CD14-positive monocyte (primary cell): ENCODE results near the gene HIVEP3. TPM values are rescaled to one million over a fixed set of nuclear protein-coding genes. Genes with fewer than 3 reads are reported as not detected.
A peak's percentile ranks its signal among the peaks of the same experiment; 100 is the strongest.

Experiments
- DNase-seq, 3 donors: peaks; one replicate each; pipeline ENCODE4 v3.0.0-alpha.2; 2011 to 2022
- H2AFZ ChIP-seq: 2 replicates; pipeline ENCODE4 v1.6.0; 2012; ENCODE audit warnings: mild to moderate bottlenecking, low read depth, low read length, inconsistent platforms; ENCODE audit not compliant: insufficient read depth, poor library complexity, severe bottlenecking
- H3K27ac ChIP-seq, 2 donors: 1 replicate in 1 of 2; 2 replicates in 1 of 2; pipeline ENCODE4 v1.5.1; 2012 to 2013; ENCODE audit warnings: low read length in 2 of 2, control low read depth in 1 of 2, inconsistent platforms in 1 of 2, low read depth in 1 of 2, mild to moderate bottlenecking in 1 of 2
- H3K27me3 ChIP-seq, 2 donors: one replicate each; pipeline versions ENCODE4 v1.6.0 to v1.6.1; 2011 to 2013; ENCODE audit warnings: low read length in 2 of 2; ENCODE audit not compliant: control insufficient read depth in 2 of 2, insufficient read depth in 2 of 2
- H3K36me3 ChIP-seq, 2 donors: replicated peaks in 1 of 2; 1 replicate in 1 of 2; 2 replicates in 1 of 2; pipeline versions ENCODE4 v1.5.1 to v1.6.1; 2012 to 2013; ENCODE audit warnings: low read length in 2 of 2, control low read depth in 1 of 2, inconsistent platforms in 1 of 2, mild to moderate bottlenecking in 1 of 2; ENCODE audit not compliant: insufficient read depth in 2 of 2, control insufficient read depth in 1 of 2
- H3K4me1 ChIP-seq, 2 donors: 1 replicate in 1 of 2; 2 replicates in 1 of 2; pipeline versions ENCODE4 v1.5.1 to v1.6.1; 2012 to 2013; ENCODE audit warnings: low read length in 2 of 2, control low read depth in 1 of 2, inconsistent platforms in 1 of 2, mild to moderate bottlenecking in 1 of 2, moderate library complexity in 1 of 2; ENCODE audit not compliant: insufficient read depth in 2 of 2, control insufficient read depth in 1 of 2
- H3K4me2 ChIP-seq: replicated peaks from 2 replicates; pipeline ENCODE3; 2012; ENCODE audit warnings: low read length, moderate library complexity, mild to moderate bottlenecking; ENCODE audit not compliant: poor library complexity, severe bottlenecking; ENCODE audit errors: extremely low read depth
- H3K4me3 ChIP-seq, 3 experiments: fragments of 200-600 bp in 1 of 3; sonication (generic) in 1 of 3; replicated peaks in 1 of 3; 1 replicate in 2 of 3; 2 replicates in 1 of 3; pipeline ENCODE4 v1.5.1; 2011 to 2013; ENCODE audit warnings: low read length in 3 of 3, mild to moderate bottlenecking in 3 of 3, control low read depth in 2 of 3, low read depth in 2 of 3, inconsistent platforms in 1 of 3, moderate library complexity in 1 of 3
- H3K79me2 ChIP-seq: 2 replicates; pipeline ENCODE4 v1.6.0; 2012; ENCODE audit warnings: mild to moderate bottlenecking, control low read depth, inconsistent platforms, low read length, moderate library complexity; ENCODE audit not compliant: insufficient read depth
- H3K9ac ChIP-seq: 2 replicates; pipeline ENCODE4 v1.6.0; 2017; ENCODE audit warnings: low read length, mild to moderate bottlenecking; ENCODE audit not compliant: insufficient read depth, poor library complexity, severe bottlenecking
- H3K9me3 ChIP-seq, 2 donors: replicated peaks in 1 of 2; 1 replicate in 1 of 2; 2 replicates in 1 of 2; pipeline versions ENCODE4 v1.5.1 to v1.6.1; 2012 to 2013; ENCODE audit warnings: low read length in 2 of 2, control low read depth in 1 of 2; ENCODE audit not compliant: control insufficient read depth in 1 of 2, insufficient read depth in 1 of 2
- H4K20me1 ChIP-seq: 2 replicates; pipeline ENCODE4 v1.6.0; 2012; ENCODE audit warnings: mild to moderate bottlenecking, low read length, control low read depth, moderate library complexity; ENCODE audit not compliant: insufficient read depth
- H3K27ac Mint-ChIP-seq, 7 donors: one replicate each; pipeline ENCODE4 v1.8.0; 2020; ENCODE audit warnings: mild to moderate bottlenecking in 7 of 7, mixed read lengths in 7 of 7, moderate library complexity in 6 of 7, inconsistent platforms in 2 of 7
- H3K27me3 Mint-ChIP-seq, 3 donors: one replicate each; pipeline ENCODE4 v1.8.0; 2021 to 2022; ENCODE audit warnings: low read depth in 3 of 3, mild to moderate bottlenecking in 3 of 3, mixed read lengths in 3 of 3, moderate library complexity in 3 of 3, inconsistent platforms in 1 of 3
- H3K36me3 Mint-ChIP-seq, 2 donors: one replicate each; pipeline ENCODE4 v1.8.0; 2020; ENCODE audit warnings: mixed read lengths in 2 of 2, inconsistent platforms in 1 of 2, mild to moderate bottlenecking in 1 of 2
- H3K4me1 Mint-ChIP-seq: one replicate; pipeline ENCODE4 v1.8.0; 2020; ENCODE audit warnings: mild to moderate bottlenecking, mixed read lengths
- H3K4me3 Mint-ChIP-seq, 2 donors: one replicate each; pipeline ENCODE4 v1.8.0; 2020; ENCODE audit warnings: mild to moderate bottlenecking in 2 of 2, mixed read lengths in 2 of 2, moderate library complexity in 1 of 2
- H3K9me3 Mint-ChIP-seq, 7 donors: one replicate each; pipeline ENCODE4 v1.8.0; 2020 to 2022; ENCODE audit warnings: mixed read lengths in 7 of 7, mild to moderate bottlenecking in 6 of 7, moderate library complexity in 6 of 7, inconsistent platforms in 2 of 7
- CTCF ChIP-seq: fragments of 200-600 bp; IDR thresholded peaks from one replicate; pipeline ENCODE4 v1.8.0; 2022; ENCODE audit warnings: antibody characterized with exemption, mild to moderate bottlenecking
- WGBS: methylation state at CpG from one replicate; pipeline ENCODE4 v1.1.5; 2013; ENCODE audit warnings: missing lambda C conversion rate; ENCODE audit not compliant: insufficient coverage; 5-methylcytosine and 5-hydroxymethylcytosine counted together
- intact Hi-C, 2 donors: fragments of 100-400 bp; cut with micrococcal nuclease; formaldehyde crosslinking; loops; one replicate each; pipeline versions ENCODE4 v1.15.0 to v1.15.1; 2023
- polyA plus RNA-seq, 3 donors: library from polyadenylated mRNA; depleted of rRNA in 1 of 3; unstranded in 2 of 3; stranded (reverse) in 1 of 3; fragments of 300-500 nt in 2 of 3; fragments of >200 nt in 1 of 3; fragmentation: Illumina TruSeq in 2 of 3; gene quantifications; 1 replicate in 2 of 3; 2 replicates in 1 of 3; pipeline ENCODE4 v1.2.3, GENCODE V29; 2012 to 2021

The HIVEP3 gene
- polyA plus RNA-seq, 3 donors = 1.2 to 3.7 (median 1.8) TPM

DNA sequence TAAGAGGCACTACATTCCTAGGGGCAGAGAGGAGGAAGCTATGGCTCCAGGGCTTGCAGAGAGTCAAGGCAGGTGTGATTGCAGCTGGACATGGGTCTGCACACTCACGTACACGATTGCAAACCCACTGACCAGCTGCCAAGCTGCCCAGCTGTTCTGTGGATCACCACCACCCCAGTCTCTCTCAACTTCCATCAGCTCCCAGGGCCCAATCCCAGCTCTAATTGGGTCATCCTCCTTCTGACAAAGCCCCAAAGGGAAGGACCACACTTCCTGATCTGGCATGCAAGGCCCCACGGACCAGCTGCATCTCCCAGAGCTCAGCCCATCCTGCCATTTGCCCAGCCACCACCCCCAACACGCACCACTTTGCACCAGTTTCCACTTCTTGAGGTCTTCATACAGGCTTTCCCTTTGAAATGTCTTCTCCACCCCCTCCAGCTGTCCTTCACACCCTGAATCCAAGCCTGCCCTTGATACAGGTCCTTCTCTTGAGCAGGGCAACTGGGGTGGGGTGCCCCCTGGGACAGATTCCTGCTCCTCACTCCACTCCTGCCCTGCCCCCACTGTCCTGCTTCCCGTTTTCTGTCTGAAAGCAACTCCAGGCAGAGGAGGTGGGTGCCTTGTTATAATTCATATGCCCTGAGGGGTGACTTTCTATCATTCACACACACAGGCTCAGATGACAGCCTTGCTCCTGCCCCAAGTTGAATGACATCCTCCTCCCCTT lies 254.9 kb downstream of the HIVEP3 start:
- Histone ChIP-seq H3K9ac (no peak overlapping the region), H2AFZ (no peak overlapping the region), H3K4me3 (no peak overlapping the region), H3K27ac (no peak overlapping the region), H3K9me3 (no peaks in the 10 kb centered on the region), H3K27me3 (no peaks in the 10 kb centered on the region), H3K4me2 (no peak overlapping the region), H3K4me1 (peaks cover 44 to 50% of the 10 kb centered on the region in 2 donors), H3K79me2 (peaks cover 23% of the 10 kb centered on the region), H4K20me1 (peaks cover 7% of the 10 kb centered on the region), H3K36me3 (no peaks in the 10 kb centered on the region)
- DNase-seq = no peak
- Mint-ChIP-seq H3K27ac (peak overlapping the region in 3 of 7 donors; percentile 15 to 72 (median 61)), H3K27me3 (peaks cover 7 to 15% (median 11%) of the 10 kb centered on the region in 3 donors), H3K36me3 (peaks cover 13 to 17% of the 10 kb centered on the region in 2 donors), H3K4me3 (peak overlapping the region in 1 of 2 donors; percentile 13), H3K4me1 (peaks cover 53% of the 10 kb centered on the region), H3K9me3 (peaks cover 0 to 2% (median 0%) of the 10 kb centered on the region in 7 donors)
- intact Hi-C loops = loop anchor here (5.0 to 10.0 kb wide), 3 partner anchors 61 to 138 kb away; no protein-coding TSS in a partner anchor
- TF ChIP-seq CTCF = no peak
- 55% methylated on average over 4 of the region's 5 CpGs for WGBS

DNA sequence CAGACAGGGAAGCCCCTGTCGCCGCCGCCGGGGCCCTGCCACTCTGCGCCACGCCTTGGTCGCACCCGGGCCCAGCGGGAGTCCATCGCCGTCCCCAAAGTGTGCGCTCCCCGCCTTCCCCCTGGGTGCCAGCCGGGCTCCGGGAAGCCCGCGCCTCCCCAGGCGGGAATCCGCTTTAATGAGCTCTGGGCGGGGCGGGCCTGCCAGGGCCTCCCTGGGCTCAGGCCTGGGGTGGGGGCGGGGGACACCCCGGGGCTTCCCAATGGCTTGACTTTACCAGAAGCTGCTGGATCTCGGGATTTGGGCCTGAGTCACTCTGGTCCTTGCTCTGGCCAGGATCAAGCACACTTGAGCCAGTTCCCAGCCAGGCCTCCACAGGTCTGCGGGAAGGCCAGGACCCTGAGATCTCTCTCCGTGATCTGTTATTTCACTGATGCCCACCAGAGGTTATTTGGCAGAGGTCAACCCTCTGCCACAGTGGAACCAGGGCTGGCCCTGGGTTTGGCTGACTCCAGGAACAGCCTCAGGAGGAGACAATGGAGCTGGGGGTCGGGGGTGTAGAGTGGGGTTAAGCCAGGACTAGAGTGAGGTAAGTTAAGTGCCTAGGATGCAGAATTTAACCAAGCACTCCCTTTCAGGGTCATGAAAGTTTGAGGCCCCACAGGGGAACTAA lies 255.8 kb downstream of the HIVEP3 start:
- Histone ChIP-seq H3K27me3 (no peaks in the 10 kb centered on the region), H3K9me3 (no peaks in the 10 kb centered on the region), H3K27ac (peak overlapping the region in 1 of 2 donors; percentile 50), H2AFZ (peak overlapping the region; percentile 73), H3K4me1 (peaks cover 53 to 59% of the 10 kb centered on the region in 2 donors), H4K20me1 (peaks cover 7% of the 10 kb centered on the region), H3K9ac (peak overlapping the region; percentile 71), H3K36me3 (no peaks in the 10 kb centered on the region), H3K4me2 (peak overlapping the region; percentile 83), H3K79me2 (peaks cover 23% of the 10 kb centered on the region), H3K4me3 (peak overlapping the region in 2 of 3 experiments; percentile 28 to 71)
- peaks cover 57% of the 10 kb centered on the region for H3K4me1 Mint-ChIP-seq
- DNase-seq = peak in 1 of 3 donors; percentile 62
- H3K9me3 Mint-ChIP-seq = peaks cover 0 to 2% (median 0%) of the 10 kb centered on the region in 7 donors
- H3K27me3 Mint-ChIP-seq = peaks cover 7 to 18% (median 11%) of the 10 kb centered on the region in 3 donors
- H3K27ac Mint-ChIP-seq = peak overlapping the region in 3 of 7 donors; percentile 31 to 74 (median 70)
- peaks cover 13 to 17% of the 10 kb centered on the region in 2 donors for H3K36me3 Mint-ChIP-seq
- peak overlapping the region; percentile 15 to 72 for H3K4me3 Mint-ChIP-seq
- intact Hi-C loops = loop anchor here (5.0 to 10.0 kb wide), 3 partner anchors 62 to 139 kb away; no protein-coding TSS in a partner anchor
- WGBS = 19% methylated on average over 27 of the region's 27 CpGs
- no peak for TF ChIP-seq CTCF
